RWPE1 (cell line): ENCODE data around the gene TXNIP.

Experiments used
- CTCF ChIA-PET: fragments of 350-600 bp; sonication (Branson Sonifier 250); formaldehyde crosslinking; extraction: SDS; loops from one replicate; lab custom pipeline; 2021; lab: Yijun Ruan, JAX
- POLR2A ChIA-PET: fragments of 400-600 bp; formaldehyde crosslinking; extraction: SDS; loops from one replicate; lab custom pipeline; 2020; ENCODE audit warnings: antibody characterized with exemption; ENCODE audit not compliant: low non-redundant PET; lab: Yijun Ruan, JAX
- DNase-seq: peaks from one replicate; pipeline ENCODE4 v3.0.0; 2012; ENCODE audit warnings: low spot score
- H3K27ac ChIP-seq: fragments of 450-650 bp; 2 replicates; pipeline ENCODE4 v1.5.1; 2017
- CTCF ChIP-seq: fragments of 450-650 bp; conservative IDR thresholded peaks from 2 replicates; pipeline ENCODE4 v1.5.1; 2017; ENCODE audit warnings: low read depth, mild to moderate bottlenecking

Gene TXNIP

GRCh38 chr1:145944532-145944931, 51.8 kb downstream of the TXNIP start:
- H3K27ac ChIP-seq: no peak overlapping the region
- CTCF ChIA-PET: no interaction called here
- no peak for DNase-seq
- no peak for TF ChIP-seq CTCF
- POLR2A ChIA-PET: no interaction called here

GRCh38 chr1:145942871-145943270, 53.5 kb downstream of the TXNIP start:
- POLR2A ChIA-PET: no interaction called here
- TF ChIP-seq CTCF: no peak
- no peak for DNase-seq
- H3K27ac ChIP-seq: no peak overlapping the region
- CTCF ChIA-PET: no interaction called here
